Measurements from ENCODE around the gene EPHB2. TPM values are rescaled to one million over a fixed set of nuclear protein-coding genes. Genes with fewer than 3 reads are reported as not detected.

EPHB2 gene
- total RNA-seq, 1 donor from 2014 or later, result 69.4 TPM

- peaks cover 18% of the 10 kb centered on the region for H3K4me1 Mint-ChIP-seq (ENCODE audit: low read depth)
- no peak overlapping the region for H3K4me3 Mint-ChIP-seq (ENCODE audit: low read depth)
- no peaks in the 10 kb centered on the region for H3K36me3 Mint-ChIP-seq (ENCODE audit: insufficient read depth)
- H3K9me3 Mint-ChIP-seq (ENCODE audit: low read depth), result no peaks in the 10 kb centered on the region
- H3K27me3 Mint-ChIP-seq, result no peaks in the 10 kb centered on the region
- H3K27ac Mint-ChIP-seq, result no peak overlapping the region
- DNase-seq (ENCODE audit: low spot score, unreplicated experiment), result no peak
- no peak for TF ChIP-seq CTCF (IDR thresholded peaks at IDR 0.05; ENCODE audit: unreplicated experiment)
Measured at GRCh38 chr1:22778862-22779520, 68.4 kb downstream of the EPHB2 start.

GRCh38 chr1:22780696-22781095 is 70.1 kb downstream of the EPHB2 start:
- Mint-ChIP-seq H3K4me3 (ENCODE audit: low read depth) (no peak overlapping the region), H3K4me1 (ENCODE audit: low read depth) (peaks cover 15% of the 10 kb centered on the region), H3K36me3 (ENCODE audit: insufficient read depth) (peaks cover 5% of the 10 kb centered on the region), H3K27me3 (no peaks in the 10 kb centered on the region), H3K27ac (no peak overlapping the region), H3K9me3 (ENCODE audit: low read depth) (no peaks in the 10 kb centered on the region)
- no peak for DNase-seq (ENCODE audit: low spot score, unreplicated experiment)
- TF ChIP-seq CTCF (IDR thresholded peaks at IDR 0.05; ENCODE audit: unreplicated experiment), result no peak

GRCh38 chr1:22781483-22781882 is 70.8 kb downstream of the EPHB2 start:
- Mint-ChIP-seq H3K4me1 (ENCODE audit: low read depth) (peaks cover 9% of the 10 kb centered on the region), H3K9me3 (ENCODE audit: low read depth) (no peaks in the 10 kb centered on the region), H3K4me3 (ENCODE audit: low read depth) (no peak overlapping the region), H3K27ac (no peak overlapping the region), H3K27me3 (no peaks in the 10 kb centered on the region), H3K36me3 (ENCODE audit: insufficient read depth) (peaks cover 5% of the 10 kb centered on the region)
- TF ChIP-seq CTCF (IDR thresholded peaks at IDR 0.05; ENCODE audit: unreplicated experiment), result no peak
- DNase-seq (ENCODE audit: low spot score, unreplicated experiment), result no peak

GRCh38 chr1:22782406-22782805 is 71.8 kb downstream of the EPHB2 start:
- Mint-ChIP-seq H3K27me3 (no peaks in the 10 kb centered on the region), H3K36me3 (ENCODE audit: insufficient read depth) (peaks cover 5% of the 10 kb centered on the region), H3K4me3 (ENCODE audit: low read depth) (no peak overlapping the region), H3K27ac (no peak overlapping the region), H3K9me3 (ENCODE audit: low read depth) (no peaks in the 10 kb centered on the region), H3K4me1 (ENCODE audit: low read depth) (peaks cover 3% of the 10 kb centered on the region)
- TF ChIP-seq CTCF (IDR thresholded peaks at IDR 0.05; ENCODE audit: unreplicated experiment), result no peak
- no peak for DNase-seq (ENCODE audit: low spot score, unreplicated experiment)

GRCh38 chr1:22784317-22784716 is 73.7 kb downstream of the EPHB2 start:
- peaks cover 2% of the 10 kb centered on the region for H3K4me1 Mint-ChIP-seq (ENCODE audit: low read depth)
- H3K27me3 Mint-ChIP-seq, result no peaks in the 10 kb centered on the region
- no peaks in the 10 kb centered on the region for H3K9me3 Mint-ChIP-seq (ENCODE audit: low read depth)
- TF ChIP-seq CTCF (IDR thresholded peaks at IDR 0.05; ENCODE audit: unreplicated experiment), result no peak
- no peak overlapping the region for H3K4me3 Mint-ChIP-seq (ENCODE audit: low read depth)
- no peak overlapping the region for H3K27ac Mint-ChIP-seq
- DNase-seq (ENCODE audit: low spot score, unreplicated experiment), result no peak
- H3K36me3 Mint-ChIP-seq (ENCODE audit: insufficient read depth), result peaks cover 5% of the 10 kb centered on the region
